Measurements from ENCODE around the gene GFER. TPM values are rescaled to one million over a fixed set of nuclear protein-coding genes. Genes with fewer than 3 reads are reported as not detected.

Gene GFER
- polyA plus RNA-seq, 1 donor: 23.1 TPM

GRCh38 chr16:1973461-1974156 lies 10.4 kb upstream of the GFER start:
- no peak for DNase-seq

- DNase-seq: no peak
Measured at GRCh38 chr16:1974157-1975070, 9.6 kb upstream of the GFER start.

- DNase-seq: no peak
Measured at GRCh38 chr16:1975432-1976215, 8.4 kb upstream of the GFER start.

GRCh38 chr16:1976216-1976520 lies 7.8 kb upstream of the GFER start:
- no peak for DNase-seq

- no peak for DNase-seq
Measured at GRCh38 chr16:1976951-1977874, 6.8 kb upstream of the GFER start.

GRCh38 chr16:1977875-1978268 lies 6.1 kb upstream of the GFER start:
- DNase-seq: no peak

GRCh38 chr16:1978476-1979120 lies 5.4 kb upstream of the GFER start:
- DNase-seq: no peak

- no peak for DNase-seq
Measured at GRCh38 chr16:1979271-1980029, 4.5 kb upstream of the GFER start.

GRCh38 chr16:1980030-1980769 lies 3.8 kb upstream of the GFER start:
- DNase-seq: no peak

- DNase-seq: no peak
Measured at GRCh38 chr16:1980770-1981087, 3.3 kb upstream of the GFER start.

- no peak for DNase-seq
Measured at GRCh38 chr16:1981398-1981836, 2.6 kb upstream of the GFER start, which contains the start of gene NOXO1. Gene NOXO1, minus strand, starts transcription at chr16:1981469. Its CDS starts 290 bp downstream, at chr16:1981179.

GRCh38 chr16:1982013-1982433 lies 2.0 kb upstream of the GFER start:
- DNase-seq: no peak

GRCh38 chr16:1982991-1983543 lies 926 bp upstream of the GFER start:
- DNase-seq: no peak

GRCh38 chr16:1984347-1985225 lies 593 bp downstream of the GFER start:
- DNase-seq: no peak

GRCh38 chr16:1985466-1986150 lies 1.6 kb downstream of the GFER start:
- DNase-seq: no peak

- DNase-seq: no peak
Measured at GRCh38 chr16:1987198-1987597, 3.2 kb downstream of the GFER start.

All from left kidney (tissue), 2 donors.